ENCODE results near the gene SPDYE5. TPM values are rescaled to one million over a fixed set of nuclear protein-coding genes. Genes with fewer than 3 reads are reported as not detected.

The SPDYE5 gene
- total RNA-seq, result not detected in 2 replicates

GRCh38 chr7:75492020-75492419 is at the start of gene SPDYE5:
Gene SPDYE5, plus strand, starts transcription at chr7:75492320. Its CDS starts 1,728 bp downstream, at chr7:75494048.

GRCh38 chr7:75485979-75486643 is 6.0 kb upstream of the SPDYE5 start, which contains the start of gene POM121C:
Gene POM121C, minus strand, starts transcription at chr7:75486299. Its CDS starts 44,803 bp downstream, at chr7:75441496.

Other genes starting within 250 kb of the SPDYE5 start
- 0.12 and 0.59 TPM in 2 replicates for gene TRIM73, start 96.7 kb upstream of the SPDYE5 start, total RNA-seq
- gene POM121C, start 6.0 kb upstream of the SPDYE5 start, total RNA-seq, result 13.0 and 18.8 TPM in 2 replicates
- gene HIP1, start 246.6 kb downstream of the SPDYE5 start, total RNA-seq, result 5.4 and 6.8 TPM in 2 replicates

Measured in cardiac ventricle fibroblast (primary cell).